GM12891 (cell line): Measurements from ENCODE around the gene STX3.
"Not testable (repeated sequence)": the region's sequence is repeated elsewhere in the genome, so short reads cannot be mapped to it uniquely, and the experiment has no call there.

Experiments
- PAX5 ChIP-seq: IDR thresholded peaks from 2 replicates; pipeline ENCODE4 v1.6.1; 2011; ENCODE audit warnings: low read length, moderate library complexity, mild to moderate bottlenecking; ENCODE audit not compliant: insufficient read depth, severe bottlenecking
- POLR2A ChIP-seq: IDR thresholded peaks from 2 replicates; pipeline ENCODE4 v1.6.1; 2011; ENCODE audit warnings: low read depth, low read length, control low read depth
- POLR2AphosphoS5 ChIP-seq: IDR thresholded peaks from 2 replicates; pipeline ENCODE4 v1.6.1; 2011; ENCODE audit warnings: low read depth, low read length, control low read depth
- POU2F2 ChIP-seq: IDR thresholded peaks from 2 replicates; pipeline ENCODE4 v1.6.1; 2011; ENCODE audit warnings: low read depth, mild to moderate bottlenecking, control low read depth, low read length, moderate library complexity
- TAF1 ChIP-seq: IDR thresholded peaks from 2 replicates; pipeline ENCODE4 v1.6.1; 2011; ENCODE audit warnings: low read depth, low read length, control low read depth

DNA sequence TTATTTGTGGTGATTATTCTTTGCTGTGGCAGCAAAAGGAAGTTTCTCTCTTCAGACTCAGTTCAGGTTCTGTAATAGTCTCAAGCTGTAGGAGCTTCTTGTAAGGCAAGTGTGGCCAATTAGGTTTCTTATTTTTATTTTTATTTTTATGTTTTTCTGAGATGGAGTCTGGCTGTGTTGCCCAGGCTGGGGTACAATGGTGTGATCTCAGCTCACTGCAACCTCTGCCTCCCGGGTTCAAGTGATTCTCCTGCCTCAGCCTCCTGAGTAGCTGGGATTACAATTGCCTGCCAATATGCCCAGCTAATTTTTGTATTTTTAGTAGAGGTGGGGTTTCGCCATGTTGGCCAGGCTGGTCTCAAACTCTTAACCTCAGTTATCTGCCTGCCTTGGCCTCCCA lies 94.4 kb downstream of the STX3 start:
- not testable (repeated sequence) for TF ChIP-seq POLR2AphosphoS5, PAX5, POLR2A, POU2F2, TAF1
